GM21723 (cell line): Measurements from ENCODE around the gene SMKR1.
"Not testable (repeated sequence)": the region's sequence is repeated elsewhere in the genome, so short reads cannot be mapped to it uniquely, and the experiment has no call there.

ENCODE experiments used
- ATAC-seq: cut with Tn5 transposase; IDR thresholded peaks from one replicate; pipeline ENCODE4 v1.9.1; 2021; ENCODE audit warnings: mild to moderate bottlenecking, moderate library complexity; ENCODE audit not compliant: unreplicated experiment

SMKR1 gene

GRCh38 chr7:129481376-129481775 is 21.0 kb upstream of the SMKR1 start:
- not testable (repeated sequence) for ATAC-seq

- ATAC-seq, result no peak
Measured at GRCh38 chr7:129482781-129483180, 19.6 kb upstream of the SMKR1 start.

GRCh38 chr7:129489491-129489890 is 12.8 kb upstream of the SMKR1 start:
- ATAC-seq, result no peak

- no peak for ATAC-seq
Measured at GRCh38 chr7:129492391-129492790, 9.9 kb upstream of the SMKR1 start.

GRCh38 chr7:129493555-129493954 is 8.8 kb upstream of the SMKR1 start:
- peak; percentile 41 for ATAC-seq

- ATAC-seq, result peak; percentile 86
Measured at GRCh38 chr7:129494041-129494440, 8.3 kb upstream of the SMKR1 start.

- ATAC-seq, result no peak
Measured at GRCh38 chr7:129495987-129496386, 6.3 kb upstream of the SMKR1 start.

- no peak for ATAC-seq
Measured at GRCh38 chr7:129496653-129497052, 5.7 kb upstream of the SMKR1 start.

GRCh38 chr7:129497156-129497555 is 5.2 kb upstream of the SMKR1 start:
- no peak for ATAC-seq

GRCh38 chr7:129498021-129498420 is 4.3 kb upstream of the SMKR1 start:
- no peak for ATAC-seq

- ATAC-seq, result no peak
Measured at GRCh38 chr7:129499999-129500398, 2.3 kb upstream of the SMKR1 start.

- peak; percentile 15 for ATAC-seq
Measured at GRCh38 chr7:129502708-129503685, 666 bp downstream of the SMKR1 start.

- ATAC-seq, result no peak
Measured at GRCh38 chr7:129503725-129504124, 1.4 kb downstream of the SMKR1 start.

- no peak for ATAC-seq
Measured at GRCh38 chr7:129512192-129512591, 9.9 kb downstream of the SMKR1 start.

- ATAC-seq, result no peak
Measured at GRCh38 chr7:129513546-129513945, 11.2 kb downstream of the SMKR1 start.

- ATAC-seq, result no peak
Measured at GRCh38 chr7:129514683-129515082, 12.4 kb downstream of the SMKR1 start.

- ATAC-seq, result no peak
Measured at GRCh38 chr7:129515381-129515780, 13.1 kb downstream of the SMKR1 start.

- no peak for ATAC-seq
Measured at GRCh38 chr7:129517931-129518330, 15.6 kb downstream of the SMKR1 start.

- no peak for ATAC-seq
Measured at GRCh38 chr7:129519464-129519863, 17.1 kb downstream of the SMKR1 start.

GRCh38 chr7:129522088-129522970 is 20.0 kb downstream of the SMKR1 start:
- ATAC-seq, result no peak

GRCh38 chr7:129522971-129523340 is 20.6 kb downstream of the SMKR1 start:
- no peak for ATAC-seq

- ATAC-seq, result no peak
Measured at GRCh38 chr7:129523924-129524323, 21.6 kb downstream of the SMKR1 start.
